ENCODE results near the gene ALOX5.
"Not testable (repeated sequence)": the region's sequence is repeated elsewhere in the genome, so short reads cannot be mapped to it uniquely, and the experiment has no call there.

ALOX5 gene

DNA sequence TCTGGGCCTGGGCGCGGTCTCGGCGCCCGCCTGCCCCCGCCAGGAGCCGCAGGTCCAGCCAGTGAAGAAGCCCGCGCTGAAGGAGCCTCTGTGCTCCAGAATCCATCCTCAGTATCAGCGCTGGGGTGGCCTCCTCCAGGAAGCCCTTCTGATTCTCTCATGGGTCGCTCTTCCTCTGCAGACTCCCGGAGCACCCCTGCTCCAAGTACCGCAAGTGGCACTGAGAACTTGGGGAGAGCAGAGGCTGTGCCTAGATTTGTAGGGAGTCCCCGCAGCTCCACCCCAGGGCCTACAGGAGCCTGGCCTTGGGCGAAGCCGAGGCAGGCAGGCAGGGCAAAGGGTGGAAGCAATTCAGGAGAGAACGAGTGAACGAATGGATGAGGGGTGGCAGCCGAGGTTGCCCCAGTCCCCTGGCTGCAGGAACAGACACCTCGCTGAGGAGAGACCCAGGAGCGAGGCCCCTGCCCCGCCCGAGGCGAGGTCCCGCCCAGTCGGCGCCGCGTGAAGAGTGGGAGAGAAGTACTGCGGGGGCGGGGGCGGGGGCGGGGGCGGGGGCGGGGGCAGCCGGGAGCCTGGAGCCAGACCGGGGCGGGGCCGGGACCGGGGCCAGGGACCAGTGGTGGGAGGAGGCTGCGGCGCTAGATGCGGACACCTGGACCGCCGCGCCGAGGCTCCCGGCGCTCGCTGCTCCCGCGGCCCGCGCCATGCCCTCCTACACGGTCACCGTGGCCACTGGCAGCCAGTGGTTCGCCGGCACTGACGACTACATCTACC, at the start of gene ALOX5:
Gene ALOX5 (plus strand): TSS at position 641 of the 774 bp plus-strand sequence. CDS start 64 bp downstream, at position 705.
- DNase-seq (ENCODE audit: low read depth in 2 of 2) = no peak

DNA sequence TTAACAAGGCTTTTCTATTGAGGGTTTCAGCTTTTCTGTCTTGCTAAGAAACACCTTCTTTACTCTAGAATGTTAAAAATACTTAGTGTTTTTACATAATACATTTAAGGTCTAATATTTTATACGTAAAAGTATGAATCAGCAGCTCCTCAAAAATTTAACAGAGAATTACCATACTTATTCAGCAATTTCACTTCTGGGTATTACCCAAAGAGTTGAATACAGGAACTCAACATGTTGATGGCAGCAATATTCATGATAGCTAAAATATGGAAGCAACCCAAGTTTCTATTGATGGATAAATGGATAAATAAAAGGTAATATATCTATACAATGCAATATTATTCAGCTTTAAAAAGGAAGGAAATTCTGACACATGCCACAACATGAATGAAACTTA, 48.9 kb upstream of the ALOX5 start:
- DNase-seq (ENCODE audit: low read depth in 2 of 2) = no peak

DNA sequence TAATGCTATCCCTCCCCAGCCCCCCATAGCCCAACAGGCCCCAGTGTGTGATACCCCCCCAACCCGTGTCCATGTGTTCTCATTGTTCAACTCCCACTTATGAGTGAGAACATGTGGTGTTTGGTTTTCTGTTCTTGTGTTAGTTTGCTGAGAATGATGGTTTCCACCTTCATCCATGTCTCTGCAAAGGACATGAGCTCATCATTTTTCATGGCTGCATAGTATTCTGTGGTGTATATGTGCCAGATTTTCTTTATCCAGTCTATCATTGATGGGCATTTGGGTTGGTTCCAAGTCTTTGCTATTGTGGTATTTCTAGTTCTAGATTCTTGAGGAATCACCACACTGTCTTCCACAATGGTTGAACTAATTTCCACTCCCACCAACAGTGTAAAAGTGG, 47.2 kb upstream of the ALOX5 start:
- DNase-seq (ENCODE audit: low read depth in 2 of 2) = not testable (repeated sequence)

DNA sequence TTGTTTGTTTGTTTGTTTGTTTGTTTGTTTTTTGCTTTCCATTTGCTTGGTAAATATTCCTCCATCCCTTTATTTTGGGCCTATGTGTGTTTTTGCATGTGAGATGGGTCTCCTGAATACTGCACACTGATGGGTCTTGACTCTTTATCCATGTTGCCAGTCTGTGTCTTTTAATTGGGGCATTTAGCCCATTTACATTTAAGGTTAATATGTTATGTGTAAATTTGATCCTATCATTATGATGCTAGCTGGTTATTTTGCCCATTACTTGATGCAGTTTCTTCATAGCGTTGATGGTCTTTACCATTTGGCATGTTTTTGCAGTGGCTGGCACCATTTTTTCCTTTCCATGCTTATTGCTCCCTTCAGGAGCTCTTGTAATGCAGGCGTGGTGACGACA, 42.2 kb upstream of the ALOX5 start:
- DNase-seq (ENCODE audit: low read depth in 2 of 2) = not testable (repeated sequence)

DNA sequence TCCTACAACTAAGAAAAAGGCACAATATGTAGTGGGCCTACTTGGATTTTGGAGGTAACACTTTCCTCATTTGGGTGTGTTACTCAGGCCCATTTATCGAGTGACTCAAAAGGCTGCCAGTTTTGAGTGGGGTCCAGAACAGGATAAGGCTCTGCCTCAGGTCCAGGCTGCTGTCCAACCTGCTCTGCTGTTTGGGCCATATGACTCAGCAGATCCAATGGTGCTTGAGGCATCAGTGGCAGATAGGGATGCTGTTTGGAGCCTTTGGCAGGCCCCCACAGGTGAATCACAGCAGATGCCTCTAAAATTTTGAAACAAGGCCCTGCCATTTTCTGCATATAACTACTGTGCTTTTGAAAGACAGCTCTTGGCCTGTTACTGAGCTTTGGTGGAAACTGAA, 34.1 kb upstream of the ALOX5 start:
- DNase-seq (ENCODE audit: low read depth in 2 of 2) = no peak

DNA sequence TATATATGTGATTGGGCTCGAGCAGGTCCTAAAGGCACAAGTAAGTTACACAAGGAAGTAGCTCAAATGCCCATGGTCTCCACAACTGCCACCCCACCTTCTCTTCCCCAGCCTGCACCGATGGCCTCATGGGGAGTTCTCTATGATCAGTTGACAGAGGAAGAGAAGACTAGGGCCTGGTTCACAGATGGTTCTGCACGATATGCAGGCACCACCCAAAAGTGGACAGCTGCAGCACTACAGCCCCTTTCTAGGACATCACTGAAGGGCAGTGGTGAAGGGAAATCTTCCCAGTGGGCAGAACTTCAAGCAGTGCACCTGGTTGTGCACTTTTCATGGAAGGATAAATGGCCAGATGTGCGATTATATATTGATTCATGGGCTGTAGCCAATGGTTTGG, 33.6 kb upstream of the ALOX5 start:
- DNase-seq (ENCODE audit: low read depth in 2 of 2) = not testable (repeated sequence)

DNA sequence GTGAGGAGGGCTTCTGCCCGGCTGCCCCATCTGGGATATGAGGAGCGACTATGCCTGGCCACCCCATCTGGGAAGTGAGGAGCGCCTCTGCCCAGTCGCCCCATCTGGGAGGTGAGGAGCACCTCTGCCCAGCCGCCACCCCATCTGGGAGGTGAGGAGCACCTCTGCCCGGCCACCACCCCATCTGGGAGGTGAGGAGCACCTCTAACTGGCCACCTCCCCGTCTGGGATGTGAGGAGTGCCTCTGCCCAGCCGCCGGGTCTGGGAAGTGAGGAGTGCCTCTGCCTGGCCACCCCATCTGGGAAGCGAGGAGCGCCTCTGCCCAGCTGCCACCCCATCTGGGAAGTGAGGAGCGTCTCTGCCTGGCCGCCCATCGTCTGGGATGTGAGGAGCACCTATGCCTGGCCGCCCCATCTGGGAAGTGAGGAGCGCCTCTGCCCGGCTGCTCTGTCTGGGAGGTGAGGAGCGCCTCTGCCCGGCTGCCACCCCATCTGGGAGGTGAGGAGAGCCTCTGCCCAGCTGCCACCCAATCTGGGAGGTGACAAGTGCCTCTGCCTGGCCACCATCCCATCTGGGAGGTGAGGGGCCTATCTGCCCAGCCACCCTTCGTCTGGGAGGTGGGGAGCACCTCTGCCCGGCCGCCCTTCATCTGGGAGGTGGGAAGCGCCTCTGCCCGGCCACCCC, 27.2 kb upstream of the ALOX5 start:
- DNase-seq (ENCODE audit: low read depth in 2 of 2) = not testable (repeated sequence)

DNA sequence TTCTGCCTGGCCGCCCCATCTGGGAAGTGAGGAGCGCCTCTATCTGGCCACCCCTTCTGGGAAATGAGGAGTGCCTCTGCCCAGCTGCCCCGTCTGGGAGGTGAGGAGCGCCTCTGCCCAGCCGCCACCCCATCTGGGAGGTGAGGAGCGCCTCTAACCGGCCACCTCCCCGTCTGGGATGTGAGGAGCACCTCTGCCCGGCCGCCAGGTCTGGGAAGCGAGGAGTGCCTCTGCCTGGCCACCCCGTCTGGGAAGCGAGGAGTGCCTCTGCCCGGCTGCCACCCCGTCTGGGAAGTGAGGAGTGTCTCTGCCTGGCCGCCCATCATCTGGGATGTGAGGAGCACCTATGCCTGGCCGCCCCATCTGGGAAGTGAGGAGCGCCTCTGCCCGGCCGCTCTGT, 26.6 kb upstream of the ALOX5 start:
- not testable (repeated sequence) for DNase-seq (ENCODE audit: low read depth in 2 of 2)

DNA sequence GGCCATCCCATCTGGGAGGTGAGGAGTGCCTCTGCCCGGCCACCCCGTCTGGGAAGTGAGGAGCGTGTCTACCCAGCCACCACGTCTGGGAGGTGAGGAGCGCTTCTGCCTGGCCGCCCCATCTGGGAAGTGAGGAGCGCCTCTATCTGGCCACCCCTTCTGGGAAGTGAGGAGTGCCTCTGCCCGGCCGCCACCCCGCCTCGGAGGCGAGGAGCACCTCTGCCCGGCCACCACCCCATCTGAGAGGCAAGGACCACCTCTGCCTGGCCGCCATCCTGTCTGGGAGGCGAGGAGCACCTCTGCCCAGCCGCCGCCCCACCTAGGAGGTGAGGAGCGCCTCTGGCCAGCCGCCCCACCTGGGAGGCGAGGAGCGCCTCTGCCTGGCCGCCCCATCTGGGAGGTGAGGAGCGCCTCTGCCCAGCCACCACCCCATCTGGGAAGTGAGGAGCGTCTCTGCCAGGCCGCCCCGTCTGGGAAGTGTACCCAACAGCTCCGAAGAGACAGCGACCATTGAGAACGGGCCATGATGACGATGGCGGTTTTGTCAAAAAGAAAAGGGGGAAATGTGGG, 25.7 kb upstream of the ALOX5 start:
- not testable (repeated sequence) for DNase-seq (ENCODE audit: low read depth in 2 of 2)

DNA sequence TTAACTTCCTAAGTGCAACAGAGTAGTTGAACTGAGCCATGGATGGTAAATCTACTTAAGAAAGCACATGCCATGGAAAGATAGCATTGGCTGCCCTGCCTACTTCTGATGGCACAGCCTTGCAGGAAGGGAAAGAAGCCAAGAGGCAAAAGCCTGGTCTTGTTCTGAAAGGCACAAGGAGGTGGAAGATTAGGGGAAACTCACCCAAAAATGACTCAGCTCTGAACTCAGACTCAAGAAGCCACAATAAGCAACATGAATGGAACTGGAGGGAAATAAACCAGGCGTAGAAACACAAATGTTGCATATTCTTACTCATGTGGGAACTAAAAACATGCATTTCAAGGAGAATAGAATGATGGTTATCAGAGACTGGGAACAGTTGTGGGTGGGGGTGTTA, 20.8 kb upstream of the ALOX5 start:
- DNase-seq (ENCODE audit: low read depth in 2 of 2) = no peak

DNA sequence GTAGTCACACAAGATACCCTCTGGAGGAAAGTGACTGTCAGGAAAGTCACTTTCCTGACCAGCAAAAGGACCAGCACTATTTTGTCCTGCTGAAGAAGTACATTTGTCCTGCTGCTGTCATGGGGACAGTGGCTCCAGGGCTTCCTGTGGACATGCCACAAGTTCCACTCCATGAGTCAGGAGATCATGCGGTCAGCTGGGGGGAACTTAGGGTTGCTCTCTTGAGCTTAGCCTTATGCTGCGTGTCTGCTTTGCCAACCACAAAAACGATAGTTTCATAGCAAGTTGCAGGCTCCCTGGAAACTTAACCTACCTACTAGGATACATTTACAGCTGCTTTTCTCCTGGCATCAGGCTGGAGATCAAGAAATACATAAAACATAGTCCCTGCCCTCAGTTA, 19.8 kb upstream of the ALOX5 start:
- DNase-seq (ENCODE audit: low read depth in 2 of 2) = no peak

DNA sequence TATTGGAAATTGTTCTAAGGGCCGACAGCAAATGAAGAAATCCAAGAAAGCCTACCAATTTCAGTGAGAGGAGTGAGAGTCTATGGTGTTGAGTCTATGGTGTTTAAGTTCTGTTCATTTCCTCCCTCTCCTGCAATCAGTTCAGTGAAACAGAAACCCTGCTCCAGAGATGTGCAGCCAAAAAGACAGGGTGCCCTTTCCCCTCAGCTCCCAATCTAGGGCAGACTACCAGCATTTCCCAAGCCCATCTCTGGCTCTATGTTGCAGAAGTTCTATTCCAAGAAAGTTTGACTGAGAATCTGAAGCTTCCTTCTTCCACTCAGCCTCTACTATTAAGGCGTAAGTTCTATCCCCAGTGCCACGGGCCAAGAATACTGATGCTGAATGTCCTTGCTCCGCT, 18.5 kb upstream of the ALOX5 start:
- no peak for DNase-seq (ENCODE audit: low read depth in 2 of 2)

DNA sequence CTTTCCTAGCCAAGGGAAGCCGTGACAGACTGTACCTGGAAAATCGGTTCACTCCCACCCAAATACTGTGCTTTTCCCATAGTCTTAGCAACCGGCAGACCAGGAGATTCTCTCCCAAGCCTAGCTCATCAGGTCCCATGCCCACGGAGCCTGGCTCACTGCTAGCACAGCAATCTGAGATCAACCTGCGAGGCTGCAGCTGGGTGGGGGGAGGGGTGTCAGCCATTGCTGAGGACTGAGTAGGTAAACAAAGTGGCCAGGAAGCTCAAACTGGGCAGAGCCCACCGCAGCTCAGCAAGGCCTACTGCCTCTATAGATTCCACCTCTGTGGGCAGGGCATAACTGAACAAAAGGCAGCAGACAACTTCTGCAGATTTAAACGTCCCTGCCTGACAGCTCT, 15.1 kb upstream of the ALOX5 start:
- DNase-seq (ENCODE audit: low read depth in 2 of 2) = not testable (repeated sequence)

DNA sequence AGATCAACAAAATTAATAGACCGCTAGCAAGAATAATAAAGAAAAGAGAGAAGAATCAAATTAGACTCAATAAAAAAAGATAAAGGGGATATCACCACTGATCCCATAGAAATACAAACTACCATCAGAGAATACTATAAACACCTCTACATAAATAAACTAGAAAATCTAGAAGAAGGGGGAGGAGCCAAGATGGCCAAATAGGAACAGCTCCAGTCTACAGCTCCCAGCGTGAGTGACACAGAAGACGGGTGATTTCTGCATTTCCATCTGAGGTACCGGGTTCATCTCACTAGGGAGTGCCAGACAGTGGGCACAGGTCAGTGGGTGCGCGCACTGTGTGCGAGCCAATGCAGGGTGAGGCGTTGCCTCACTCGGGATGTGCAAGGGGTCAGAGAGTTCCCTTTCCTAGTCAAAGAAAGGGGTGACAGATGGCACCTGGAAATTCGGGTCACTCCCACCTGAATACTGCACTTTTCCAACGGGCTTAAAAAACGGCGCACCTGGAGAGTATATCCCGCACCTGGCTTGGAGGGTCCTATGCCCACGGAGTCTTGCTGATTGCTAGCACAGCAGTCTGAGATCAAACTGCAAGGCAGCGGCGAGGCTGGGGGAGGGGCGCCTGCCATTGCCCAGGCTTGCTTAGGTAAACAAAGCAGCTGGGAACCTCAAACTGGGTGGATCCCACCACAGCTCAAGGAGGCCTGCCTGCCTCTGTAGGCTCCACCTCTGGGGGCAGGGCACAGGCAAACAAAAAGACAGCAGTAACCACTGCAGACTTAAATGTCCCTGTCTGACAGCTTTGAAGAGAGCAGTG, 11.8 kb upstream of the ALOX5 start:
- DNase-seq (ENCODE audit: low read depth in 2 of 2) = not testable (repeated sequence)

DNA sequence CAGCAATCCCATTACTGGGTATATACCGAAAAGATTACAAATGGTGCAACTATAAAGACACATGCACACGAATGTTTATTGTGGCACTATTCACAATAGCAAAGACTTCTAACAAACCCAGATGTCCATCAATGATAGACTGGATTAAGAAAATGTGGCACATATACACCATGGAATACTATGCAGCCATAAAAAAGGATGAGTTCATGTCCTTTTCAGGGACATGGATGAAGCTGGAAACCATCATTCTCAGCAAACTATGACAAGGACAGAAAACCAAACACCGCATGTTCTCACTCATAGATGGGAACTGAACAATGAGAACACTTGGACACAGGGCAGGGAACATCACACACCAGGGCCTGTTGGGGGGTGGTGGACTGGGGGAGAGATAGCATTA, 6.4 kb upstream of the ALOX5 start:
- DNase-seq (ENCODE audit: low read depth in 2 of 2) = not testable (repeated sequence)

DNA sequence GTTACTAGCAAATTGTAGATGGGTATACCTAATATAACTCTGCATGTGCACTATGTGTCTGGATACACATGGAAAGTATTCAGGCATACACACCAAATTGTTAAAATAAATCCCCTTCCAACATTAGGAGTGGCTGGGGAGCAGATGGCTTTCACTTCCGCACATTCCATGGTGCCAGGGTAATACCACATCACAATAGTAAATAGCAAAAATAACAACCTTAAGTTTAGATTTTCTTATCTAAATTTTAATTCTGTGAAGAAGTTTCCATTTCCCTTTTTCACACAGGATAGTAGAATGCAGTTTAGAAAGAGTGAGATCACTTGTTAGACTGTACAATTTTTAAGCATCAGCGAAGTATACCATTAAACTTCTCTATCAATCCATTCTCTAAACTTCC, 5.8 kb upstream of the ALOX5 start:
- DNase-seq (ENCODE audit: low read depth in 2 of 2) = no peak

DNA sequence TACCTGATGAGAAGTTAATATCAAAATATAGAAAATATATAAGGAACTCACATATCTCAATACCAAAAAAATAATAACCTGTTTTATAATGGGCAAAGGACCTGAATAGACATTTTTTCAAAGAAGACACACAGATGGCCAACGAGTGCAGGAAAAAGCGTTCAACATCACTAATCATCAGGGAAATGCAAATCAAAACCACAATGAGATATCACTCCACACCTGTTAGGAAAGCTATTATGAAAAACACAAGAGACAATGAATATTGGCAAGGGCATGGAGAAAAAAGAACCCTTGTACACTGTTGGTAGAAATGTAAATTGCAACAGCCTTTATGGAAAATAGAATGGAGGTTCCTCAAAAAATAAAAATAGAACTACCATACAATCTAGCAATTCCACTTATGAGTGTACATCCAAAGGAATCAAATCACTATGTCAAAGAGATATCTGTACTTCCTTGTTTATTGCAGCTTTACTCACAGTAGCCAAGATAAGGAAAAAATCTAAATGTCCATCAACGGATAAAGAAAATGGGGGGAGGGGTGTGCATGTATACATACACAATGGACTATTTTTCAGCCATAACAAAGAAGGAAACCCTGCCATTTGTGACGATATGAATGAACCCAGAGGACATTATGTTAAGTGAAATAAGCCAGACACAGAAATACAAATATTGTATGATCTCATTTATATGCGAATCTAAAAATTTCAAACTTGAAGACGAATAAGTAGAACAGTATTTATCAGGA, 3.6 kb upstream of the ALOX5 start:
- DNase-seq (ENCODE audit: low read depth in 2 of 2) = no peak

DNA sequence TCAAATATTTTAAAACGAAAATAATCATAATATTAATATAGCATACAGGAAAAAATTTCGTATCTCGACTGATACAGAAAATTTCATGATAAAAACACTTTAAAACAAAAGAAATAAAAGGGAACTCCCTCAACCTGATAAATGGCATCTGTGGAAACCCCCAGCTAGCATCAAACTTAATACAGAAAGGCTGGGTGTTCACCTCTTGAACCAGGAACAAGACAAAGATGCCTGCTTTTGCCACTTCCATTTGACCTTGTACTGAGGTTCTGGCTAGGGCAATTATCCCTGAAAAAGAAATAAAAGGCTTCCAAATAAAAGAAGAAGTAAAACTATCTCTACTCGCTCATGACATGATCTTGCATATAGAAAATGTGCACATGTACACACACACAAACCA, 2.5 kb upstream of the ALOX5 start:
- DNase-seq (ENCODE audit: low read depth in 2 of 2) = no peak

DNA sequence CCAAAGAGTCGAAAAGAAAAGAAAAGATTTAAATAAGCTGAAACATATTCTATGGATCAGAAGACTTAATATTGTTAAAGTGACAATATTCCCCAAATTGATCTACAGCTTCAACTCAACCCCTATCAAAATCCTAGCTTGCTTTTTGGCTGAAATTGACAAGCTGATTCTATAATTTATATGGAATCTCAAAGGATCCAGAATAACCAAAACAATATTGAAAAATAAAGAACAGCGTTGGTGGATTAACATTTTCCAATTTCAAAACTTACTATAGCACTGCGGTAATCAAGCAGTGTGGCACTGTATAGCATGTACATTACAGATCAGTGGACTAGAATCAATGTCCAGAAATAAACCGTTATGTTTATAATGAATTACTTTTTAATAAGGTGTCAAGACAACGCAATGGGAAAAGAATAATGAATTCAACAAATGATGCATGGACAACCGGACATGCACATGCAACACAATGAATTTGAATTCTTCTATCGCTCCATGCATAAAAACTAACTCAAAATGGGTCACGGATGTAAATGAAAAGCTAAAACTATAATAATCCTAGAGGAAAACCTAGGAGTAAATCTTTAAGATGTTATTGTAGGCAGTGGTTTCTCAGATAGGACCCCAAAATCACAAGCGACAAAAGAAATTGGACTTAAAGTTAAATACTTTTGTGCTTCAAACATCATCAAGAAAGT, 1.6 kb upstream of the ALOX5 start:
- no peak for DNase-seq (ENCODE audit: low read depth in 2 of 2)

DNA sequence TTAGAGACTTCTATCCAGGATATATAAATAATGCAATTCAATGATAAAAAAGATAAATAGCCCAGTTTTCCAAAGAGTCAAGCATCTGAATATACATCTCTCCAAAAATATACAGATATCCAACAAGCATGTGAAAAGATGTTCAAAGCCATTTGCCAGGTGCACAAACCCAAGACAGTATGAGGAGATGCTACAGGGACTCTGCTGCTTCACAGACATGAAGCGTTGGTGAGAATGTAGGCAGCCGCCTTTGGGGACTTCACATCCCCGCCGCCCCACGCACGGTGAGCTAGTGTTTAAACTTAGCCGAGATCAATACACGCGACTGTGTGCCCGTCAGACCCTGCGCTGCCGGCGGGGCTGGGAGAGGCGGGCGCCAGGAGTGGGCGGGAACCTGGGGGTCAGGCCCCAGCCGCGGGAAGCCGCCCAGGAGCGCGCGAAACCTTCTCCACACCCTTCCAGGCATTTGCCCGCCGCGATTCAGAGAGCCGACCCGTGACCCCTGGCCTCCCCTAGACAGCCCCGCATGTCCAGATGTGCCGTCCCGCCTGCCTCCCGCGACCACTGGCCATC, 927 bp upstream of the ALOX5 start:
- DNase-seq (ENCODE audit: low read depth in 2 of 2) = peak in 1 of 2 experiments; percentile 20

All from stimulated activated CD4-positive, alpha-beta T cell treated with anti-CD3 and anti-CD28 coated beads, Interleukin-12 subunit alpha, Interleukin-12 subunit beta, amount 100 ng/mL, for 24 hours (primary cell).